DMS79 (cell line): ENCODE data around the gene CELSR1.
"Not testable (repeated sequence)": the region's sequence is repeated elsewhere in the genome, so short reads cannot be mapped to it uniquely, and the experiment has no call there.

Source experiments
- DNase-seq: peaks from one replicate; lab custom pipeline; 2025; lab: John Stamatoyannopoulos, UW

CELSR1 gene

DNA sequence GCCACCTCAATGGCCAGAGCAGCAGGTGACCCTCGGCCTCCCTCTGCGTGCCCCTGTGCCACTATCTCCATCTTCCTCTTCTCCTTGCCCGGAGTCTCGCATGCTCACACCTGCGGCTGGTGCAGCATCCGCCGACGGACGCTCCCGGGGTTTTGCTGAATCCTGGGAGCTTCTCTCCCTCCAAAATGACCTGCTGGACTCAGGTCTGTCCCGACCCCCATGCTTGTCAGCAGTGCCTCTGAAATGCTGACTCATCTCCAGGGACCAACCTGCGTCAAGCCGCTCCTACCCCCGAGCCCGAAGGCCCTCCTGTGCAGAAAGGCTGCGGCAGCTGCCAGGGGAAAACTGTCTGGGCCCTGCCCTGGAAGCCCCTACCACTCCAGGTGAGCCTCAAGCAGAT is 58.4 kb downstream of the CELSR1 start:
- DNase-seq, result no peak

DNA sequence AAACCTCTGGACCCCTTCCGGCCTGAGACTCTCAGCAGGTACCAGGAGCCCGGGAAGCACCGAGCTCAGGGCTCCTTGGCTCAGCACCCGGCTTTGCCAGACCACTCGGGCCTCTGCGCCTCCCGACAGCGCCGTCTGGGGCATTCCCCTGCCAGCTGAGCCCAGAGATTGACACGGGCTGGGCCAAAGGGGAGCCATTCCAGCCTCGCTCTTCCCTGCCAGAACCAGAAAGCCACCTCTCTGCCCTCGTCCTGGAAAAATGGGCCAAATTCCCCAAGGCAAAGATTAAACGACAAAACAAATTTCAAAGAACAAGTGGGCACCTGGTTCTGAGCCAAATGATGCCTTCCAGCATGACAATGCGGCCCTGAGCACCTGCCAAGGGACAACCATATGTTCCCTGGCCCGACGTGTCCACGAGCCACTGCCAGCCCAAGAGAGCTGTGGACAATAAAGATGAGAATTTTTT is 59.3 kb downstream of the CELSR1 start:
- DNase-seq, result no peak

- DNase-seq, result no peak
Measured at GRCh38 chr22:46476547-46476941, 60.9 kb downstream of the CELSR1 start.

DNA sequence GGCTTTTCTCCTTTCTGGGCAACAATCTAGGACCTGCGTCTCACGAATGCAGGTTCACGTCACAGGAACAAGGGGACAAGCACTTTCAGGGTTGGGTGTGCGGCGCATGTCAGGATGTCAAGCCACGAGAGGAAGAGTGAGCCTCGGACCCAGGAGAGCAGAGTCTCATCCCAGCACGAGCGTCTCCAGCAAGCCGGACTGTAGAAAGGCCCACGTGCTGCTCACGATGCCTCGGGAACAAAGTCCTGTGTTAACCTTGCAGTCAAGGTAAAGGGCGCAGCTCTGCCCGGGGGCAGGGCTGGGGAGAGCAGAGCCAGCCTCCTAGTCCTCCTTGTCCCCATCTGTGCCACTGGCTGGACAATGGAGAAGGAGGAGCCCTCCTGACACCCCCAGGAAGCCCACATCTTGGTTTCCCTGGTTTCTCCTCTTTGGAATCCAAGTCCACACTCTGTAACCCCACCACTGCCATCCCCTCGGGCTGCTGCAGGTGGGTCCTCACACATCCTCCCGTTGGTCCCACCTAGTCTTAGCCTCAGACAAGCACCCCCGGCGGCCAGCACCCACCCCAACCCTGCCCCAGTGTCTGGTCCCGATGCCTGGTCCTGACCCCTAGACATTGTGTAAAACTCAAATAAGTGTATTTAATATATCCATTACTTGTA is 63.4 kb downstream of the CELSR1 start:
- no peak for DNase-seq

DNA sequence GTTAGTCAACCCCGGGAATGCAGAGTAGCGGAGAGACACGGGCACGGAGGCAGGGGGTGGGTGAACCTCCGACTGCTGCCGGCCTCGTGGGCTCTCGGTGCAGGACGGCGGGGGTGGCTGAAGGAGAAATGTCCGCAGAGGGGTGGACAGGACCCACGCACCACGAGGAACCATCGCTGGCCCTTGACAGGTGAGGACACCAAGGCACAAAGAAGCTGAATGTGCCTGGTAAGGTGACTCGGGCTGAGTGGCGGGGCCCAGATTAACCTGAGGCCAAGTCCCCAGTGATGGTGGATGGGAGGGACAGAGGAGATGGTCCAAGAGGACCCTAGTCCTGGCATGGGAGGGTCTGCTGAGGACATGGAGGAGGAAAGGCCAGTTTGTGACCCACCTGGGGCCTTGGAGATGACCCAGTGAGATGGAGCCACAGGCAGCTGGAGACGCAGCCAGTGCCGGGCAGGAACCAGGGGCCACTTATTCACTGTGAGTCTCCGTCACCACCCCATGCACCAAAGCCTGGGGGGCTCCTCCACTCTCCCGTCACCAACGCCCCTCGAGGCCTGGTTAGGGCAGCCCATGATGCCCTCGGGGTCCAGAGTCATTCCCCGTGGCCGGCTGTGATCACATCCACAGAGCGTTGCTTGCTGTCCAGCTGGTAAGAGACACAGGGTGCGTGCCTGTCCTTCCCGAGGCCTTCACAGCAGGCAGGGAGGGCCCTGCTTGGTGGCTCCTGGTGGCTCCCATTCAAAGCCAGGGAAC is 64.2 kb downstream of the CELSR1 start:
- no peak for DNase-seq

DNA sequence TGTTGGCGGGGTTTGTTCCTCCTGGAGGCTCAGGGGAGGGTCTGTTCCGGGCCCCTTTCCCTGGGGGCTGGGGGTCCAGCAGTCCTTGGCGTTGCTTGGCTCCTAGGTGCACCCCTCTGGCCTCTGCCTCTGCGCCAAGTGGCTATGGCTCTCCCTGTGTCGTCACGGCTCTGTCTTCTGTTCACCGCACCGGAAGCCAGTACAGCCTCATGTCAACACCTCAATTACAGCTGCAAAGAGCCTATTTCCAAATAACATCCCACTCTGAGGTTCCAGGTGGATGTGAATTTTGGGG is 64.8 kb downstream of the CELSR1 start:
- no peak for DNase-seq

DNA sequence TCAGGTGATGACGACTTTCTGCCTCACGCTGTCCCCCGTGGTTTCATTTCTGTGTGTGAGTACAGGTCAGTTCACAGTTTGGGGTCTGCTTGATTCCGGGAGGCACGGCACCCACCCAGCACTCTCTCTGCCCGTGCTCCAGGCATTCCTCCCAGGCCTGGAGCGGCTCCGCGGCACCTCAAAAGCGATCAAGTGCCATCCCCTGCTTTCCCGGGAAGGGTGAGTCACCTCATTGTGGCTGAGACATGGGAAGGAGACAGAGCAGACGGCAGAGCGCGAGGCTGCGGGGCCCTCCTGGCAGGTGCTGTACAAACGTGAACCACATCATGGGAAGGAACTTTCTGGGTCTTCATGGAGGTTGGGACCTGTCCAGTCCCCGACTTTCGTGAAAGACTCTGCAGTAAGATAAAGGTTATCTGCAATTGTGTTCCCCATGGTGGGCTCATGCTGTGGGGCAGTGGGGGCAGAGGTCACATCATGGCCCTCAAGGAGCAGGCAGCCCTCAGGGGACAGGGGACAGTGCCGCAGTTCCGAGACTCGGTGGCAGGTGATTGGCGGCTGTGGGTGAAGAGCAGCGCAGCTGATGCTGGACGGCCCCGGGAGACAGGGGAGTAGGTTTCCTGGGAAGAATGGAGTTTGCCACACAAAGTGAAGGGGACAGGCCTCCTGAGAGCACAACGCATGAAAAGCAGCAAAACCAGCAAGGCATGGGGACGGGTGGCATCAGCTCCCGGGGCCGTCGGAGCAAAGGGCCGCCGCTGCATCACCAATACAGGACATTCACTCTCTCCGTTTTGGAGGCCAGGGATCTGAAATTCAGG is 65.3 kb downstream of the CELSR1 start:
- DNase-seq, result no peak

- DNase-seq, result not testable (repeated sequence)
Measured at GRCh38 chr22:46471330-46471729, 66.1 kb downstream of the CELSR1 start.

GRCh38 chr22:46469711-46470110 is 67.7 kb downstream of the CELSR1 start:
- DNase-seq, result no peak

DNA sequence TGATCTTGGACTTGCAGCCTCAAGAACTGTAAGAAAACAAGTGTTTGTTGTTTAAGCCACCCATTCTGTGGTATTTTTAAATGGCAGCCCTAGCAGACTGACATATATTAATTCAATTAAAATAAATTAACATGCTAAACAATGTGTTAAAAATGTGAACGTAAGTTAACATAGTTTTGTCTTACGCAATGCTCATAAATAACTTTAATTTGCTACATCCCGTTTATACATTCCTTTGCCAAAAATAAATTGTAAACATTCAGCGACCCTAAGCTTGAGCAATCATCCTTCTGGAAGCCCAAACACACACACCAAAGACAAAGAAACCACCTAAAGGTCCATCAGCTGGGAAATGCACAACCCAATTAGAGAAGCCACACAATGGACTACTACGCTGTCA is 70.4 kb downstream of the CELSR1 start:
- no peak for DNase-seq

DNA sequence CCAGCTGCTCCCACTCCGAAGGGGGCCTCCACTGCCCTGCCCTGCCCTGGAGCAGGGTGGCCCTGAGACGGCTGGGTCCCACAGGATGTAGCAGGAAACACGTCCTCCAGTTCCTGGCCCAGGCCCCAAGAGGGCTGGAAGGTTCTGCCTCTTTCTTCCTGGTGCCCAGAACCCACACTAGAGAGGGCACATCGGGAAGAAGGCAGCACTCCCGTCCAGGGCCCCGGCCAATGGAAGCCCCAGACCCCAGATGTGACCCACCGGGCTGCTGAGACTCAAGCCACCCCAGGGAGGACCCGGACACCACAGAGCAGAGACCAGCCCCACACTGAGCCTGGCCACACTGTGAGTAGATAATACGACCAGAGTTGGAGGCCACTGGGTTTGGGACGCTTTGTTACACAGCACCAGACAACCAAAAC is 71.2 kb downstream of the CELSR1 start:
- no peak for DNase-seq

DNA sequence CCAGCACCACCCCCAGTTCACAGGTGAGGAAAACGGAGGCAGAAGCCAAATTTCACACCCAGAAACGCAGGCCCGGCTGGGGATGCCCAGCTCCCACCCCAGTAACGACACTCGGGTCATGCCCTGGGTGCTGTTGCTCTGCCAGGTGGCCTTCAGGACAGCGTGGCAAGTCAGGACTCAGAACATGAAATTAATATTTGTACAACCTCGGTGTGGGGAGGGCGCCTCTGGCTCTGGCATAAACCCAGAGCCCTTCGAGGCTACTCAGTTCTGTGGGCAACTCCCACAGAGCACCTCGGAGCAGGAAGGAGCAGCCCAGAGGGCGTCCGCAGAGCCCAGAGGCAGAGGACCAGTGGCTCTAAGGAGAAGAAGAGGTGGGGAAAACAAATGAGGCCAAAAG is 71.6 kb downstream of the CELSR1 start:
- peak; percentile 54 for DNase-seq

- DNase-seq, result peak; percentile 54
Measured at GRCh38 chr22:46465345-46465720, 72.1 kb downstream of the CELSR1 start.

- peak; percentile 84 for DNase-seq
Measured at GRCh38 chr22:46464701-46465344, 72.6 kb downstream of the CELSR1 start.

DNA sequence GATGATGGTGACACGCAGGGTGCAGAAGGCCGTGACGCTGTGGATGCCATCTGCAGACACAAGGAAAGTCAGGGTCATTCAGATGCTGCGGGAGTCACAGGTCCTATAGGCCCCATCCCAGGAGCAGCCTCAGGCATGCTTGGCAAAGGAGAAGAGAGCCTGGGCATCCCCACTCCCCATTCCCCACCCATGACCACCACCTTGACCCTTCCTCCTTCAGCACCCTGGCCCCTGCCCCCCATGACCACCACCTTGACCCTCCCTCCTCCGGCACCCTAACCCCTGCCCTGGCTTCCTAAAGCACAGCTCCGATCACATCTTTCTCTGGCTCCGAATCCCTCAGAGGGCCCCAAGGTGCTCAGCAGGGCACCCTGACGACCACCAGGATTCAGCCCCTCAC is 73.1 kb downstream of the CELSR1 start:
- no peak for DNase-seq

- no peak for DNase-seq
Measured at GRCh38 chr22:46463435-46464227, 73.8 kb downstream of the CELSR1 start.

GRCh38 chr22:46462726-46463371 is 74.6 kb downstream of the CELSR1 start:
- DNase-seq, result peak; percentile 89

DNA sequence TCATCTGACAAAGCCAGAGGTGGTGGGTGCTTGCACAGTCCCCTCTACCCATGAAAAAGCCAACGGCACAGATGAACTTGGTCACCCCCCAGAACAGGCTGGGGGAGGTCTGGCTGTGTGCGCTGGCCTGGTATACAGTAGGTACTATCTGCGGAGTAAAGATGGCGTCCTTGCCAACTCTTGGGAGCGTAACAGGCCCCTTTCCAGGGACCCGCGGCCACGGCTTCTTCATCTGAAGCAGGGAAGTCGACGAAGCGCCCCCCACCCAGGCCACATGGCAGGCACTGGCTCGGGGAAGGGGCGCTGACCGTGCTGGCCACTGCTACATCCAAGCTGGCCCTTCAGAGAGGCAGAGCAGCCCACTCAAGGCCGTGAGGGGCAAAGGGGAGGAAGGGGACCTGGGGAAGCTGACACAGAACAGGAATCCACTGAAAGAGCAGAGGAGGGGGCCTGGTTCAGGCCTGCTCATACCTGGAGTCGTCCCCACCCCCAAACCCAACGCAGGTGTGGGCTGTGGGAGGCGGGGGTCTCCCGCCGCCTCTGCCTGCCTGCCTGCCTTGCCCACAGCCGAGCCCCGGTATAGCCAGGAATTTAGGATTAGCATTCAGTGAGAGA is 75.7 kb downstream of the CELSR1 start:
- DNase-seq, result no peak

GRCh38 chr22:46460857-46461256 is 76.6 kb downstream of the CELSR1 start:
- peak; percentile 13 for DNase-seq

GRCh38 chr22:46459347-46460065 is 77.9 kb downstream of the CELSR1 start:
- no peak for DNase-seq
